NCI-H2196 (cell line): ENCODE results near the gene CYTH3.
"Not testable (repeated sequence)": the region's sequence is repeated elsewhere in the genome, so short reads cannot be mapped to it uniquely, and the experiment has no call there.

Source experiments
- DNase-seq: peaks from one replicate; lab custom pipeline; 2025; ENCODE audit not compliant: unreplicated experiment; lab: John Stamatoyannopoulos, UW

The CYTH3 gene

DNA sequence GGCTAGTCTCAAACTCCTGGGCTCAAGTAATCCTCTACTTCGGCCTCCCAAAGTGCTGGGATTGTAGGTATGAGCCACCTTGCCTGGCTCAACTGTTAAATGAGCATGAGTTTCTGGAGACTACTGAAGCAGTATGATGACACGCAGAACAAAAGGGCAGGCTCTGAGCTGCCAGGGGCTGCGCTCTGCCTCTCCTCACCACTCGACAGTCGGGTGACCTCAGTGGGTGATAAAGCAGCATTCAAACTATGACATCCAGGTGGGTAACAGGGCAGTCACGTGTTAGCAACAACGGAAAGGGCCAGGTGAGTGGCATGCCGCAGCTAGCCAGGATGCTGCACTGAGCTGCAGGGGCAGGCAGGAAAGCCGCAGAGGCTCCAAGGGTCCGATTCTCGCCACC is 71.5 kb downstream of the CYTH3 start:
- no peak for DNase-seq

DNA sequence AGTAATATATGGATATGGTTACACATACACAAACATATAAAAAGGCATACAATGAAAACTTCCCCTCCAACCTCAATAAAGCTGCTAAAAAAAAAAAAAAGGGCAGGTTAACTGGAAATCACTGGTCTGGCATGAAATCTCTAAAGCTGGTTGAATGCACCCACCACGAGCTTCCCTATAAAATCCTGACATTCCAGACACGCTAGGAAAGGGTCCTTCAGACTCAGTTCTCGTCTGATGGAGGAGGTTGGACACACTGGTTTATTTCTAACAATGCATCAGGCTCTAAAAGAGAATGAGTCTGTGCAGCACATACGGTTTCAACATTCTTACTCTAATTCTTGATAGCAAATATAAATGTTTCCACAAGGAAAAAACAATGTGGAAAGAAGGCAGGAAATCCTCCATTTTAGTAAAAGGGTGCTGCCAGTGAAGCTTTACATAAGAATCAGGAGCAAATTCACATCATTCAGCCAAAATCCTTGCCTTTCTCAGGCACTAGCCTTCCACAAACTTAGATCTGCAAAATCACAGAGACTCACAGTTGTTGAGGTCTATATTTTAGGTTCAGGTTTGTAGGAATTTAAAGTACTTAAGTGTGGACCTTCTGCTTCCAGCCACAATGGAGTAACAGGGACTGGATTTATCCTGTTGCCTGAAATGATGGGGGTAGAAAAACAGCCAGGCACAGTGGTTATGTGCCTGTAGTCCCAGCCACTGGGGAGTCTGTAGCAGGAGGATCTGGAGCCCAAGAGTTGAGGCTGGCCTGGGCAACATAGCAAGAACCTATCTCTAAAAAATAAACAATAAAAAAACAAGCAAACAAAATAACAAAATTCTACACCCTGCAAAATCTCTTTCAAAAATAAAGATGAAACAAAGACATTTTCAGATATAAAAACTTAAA is 73.5 kb downstream of the CYTH3 start:
- DNase-seq, result no peak

- DNase-seq, result no peak
These were observed 74.4 kb downstream of the CYTH3 start for GRCh38 chr7:6197801-6198551.

DNA sequence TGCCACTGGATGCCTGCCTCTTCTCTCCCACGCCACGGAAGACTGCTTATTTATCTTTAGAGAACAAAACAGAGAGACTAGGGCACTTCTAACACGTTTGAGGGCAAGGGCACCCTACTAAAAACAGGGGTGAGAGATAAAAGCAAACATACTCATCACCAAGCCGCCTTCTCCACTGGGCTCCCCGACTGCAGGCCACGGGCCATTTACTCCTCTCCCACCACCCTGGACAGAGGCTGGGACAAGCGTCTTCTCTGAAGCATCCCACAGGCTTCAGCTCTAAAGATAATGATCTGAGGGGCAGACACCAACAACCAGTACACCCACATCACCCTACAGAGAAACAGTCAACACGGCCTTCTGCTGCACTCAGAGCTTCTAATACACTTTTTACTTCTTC is 78.7 kb downstream of the CYTH3 start:
- no peak for DNase-seq

- DNase-seq, result not testable (repeated sequence)
These were observed 81.9 kb downstream of the CYTH3 start for GRCh38 chr7:6190563-6190962.

GRCh38 chr7:6188389-6188788 is 84.0 kb downstream of the CYTH3 start:
- DNase-seq, result no peak

- no peak for DNase-seq
These were observed 85.8 kb downstream of the CYTH3 start for GRCh38 chr7:6186577-6186976.

DNA sequence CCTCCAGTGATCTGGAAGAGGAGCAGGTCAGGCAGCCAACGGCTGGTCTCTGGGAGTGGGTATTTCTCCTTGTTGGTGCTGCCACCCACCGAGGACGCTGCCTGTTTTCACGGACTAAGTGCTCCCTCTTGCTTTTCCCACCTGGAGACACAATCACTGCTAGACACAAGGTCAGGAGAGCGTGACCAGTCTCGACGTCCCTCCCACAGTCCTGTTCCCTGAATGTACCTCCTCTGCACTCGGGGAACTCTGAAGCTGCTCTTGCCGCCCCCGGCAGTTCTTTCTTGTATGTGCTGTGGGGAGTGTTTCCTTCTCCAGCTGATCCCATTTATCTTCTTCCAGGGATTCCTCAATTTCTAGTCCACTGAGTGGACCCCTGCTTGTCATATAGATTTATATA is 89.4 kb downstream of the CYTH3 start:
- no peak for DNase-seq

DNA sequence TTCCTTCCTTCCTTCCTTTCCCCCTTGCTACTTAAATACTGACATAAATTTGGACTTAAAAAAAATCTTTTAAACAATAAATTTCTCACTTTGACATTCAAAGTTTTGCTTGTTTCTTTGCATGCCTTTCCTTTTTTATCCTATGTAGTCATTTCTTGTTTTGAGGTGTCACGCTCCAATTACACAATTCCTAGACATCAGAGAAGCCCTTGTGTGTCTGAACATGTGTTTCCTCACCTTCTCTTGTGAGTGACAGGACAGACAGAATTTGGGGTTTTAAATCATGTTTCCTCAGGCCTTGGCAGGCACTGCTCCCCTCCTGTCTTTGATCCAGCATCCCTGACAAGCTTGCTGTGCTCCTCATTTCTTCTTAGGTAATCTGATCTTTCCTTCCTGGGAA is 91.3 kb downstream of the CYTH3 start:
- DNase-seq, result no peak

DNA sequence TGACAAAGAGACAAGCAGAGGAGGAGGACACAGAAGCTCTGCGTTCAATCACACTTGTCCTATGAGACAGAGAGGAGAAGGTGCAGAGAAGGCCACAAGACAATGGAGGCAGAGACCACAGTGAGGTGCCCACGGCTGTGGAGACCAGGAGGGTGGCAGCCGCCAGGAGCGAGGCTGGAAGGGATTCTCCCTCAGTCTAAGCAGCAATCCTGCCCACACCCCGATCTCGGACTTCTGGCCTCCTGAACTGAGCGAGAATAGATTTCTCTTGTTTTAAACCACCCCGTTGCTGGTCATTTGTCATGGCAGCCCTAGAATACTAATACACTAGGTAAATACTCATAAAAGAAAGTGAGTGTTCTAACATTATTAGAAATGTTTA is 92.1 kb downstream of the CYTH3 start:
- DNase-seq, result no peak

- DNase-seq, result no peak
These were observed 92.6 kb downstream of the CYTH3 start for GRCh38 chr7:6179620-6180343.

DNA sequence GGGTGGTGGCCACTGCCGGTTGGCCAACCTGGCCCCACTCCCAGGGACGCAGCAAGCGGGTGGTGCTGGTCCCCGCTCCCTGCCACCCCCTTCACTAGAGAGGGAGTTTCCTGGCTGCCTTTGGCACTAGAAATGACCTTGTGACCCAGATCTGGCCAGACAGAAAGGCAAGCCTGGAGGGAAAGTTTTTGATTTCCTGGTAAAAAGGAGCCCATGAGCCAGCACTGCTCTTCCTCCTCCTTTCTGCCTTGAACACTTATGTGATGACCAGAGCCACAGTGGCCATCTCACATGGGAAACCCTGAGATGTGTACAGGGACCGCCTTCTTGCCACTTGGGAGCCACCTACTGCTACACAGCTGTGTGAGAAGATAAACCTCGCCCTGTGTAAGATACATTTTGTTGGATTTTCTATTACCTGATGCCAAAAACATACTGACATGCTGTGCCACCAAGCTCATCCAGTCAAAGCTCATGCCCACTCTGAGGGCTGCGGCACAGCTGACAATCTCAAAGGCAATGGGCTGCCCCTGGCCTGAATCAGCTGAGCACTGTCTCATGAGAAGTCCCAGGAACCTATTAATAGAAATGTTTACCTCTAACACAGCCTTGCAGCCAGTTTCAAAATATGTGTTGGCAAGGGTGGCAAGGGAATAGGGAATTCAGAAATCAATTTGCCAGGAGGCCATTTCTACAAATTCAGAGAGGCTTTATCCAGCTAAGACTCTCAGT is 94.0 kb downstream of the CYTH3 start:
- DNase-seq, result no peak

- DNase-seq, result no peak
These were observed 96.8 kb downstream of the CYTH3 start for GRCh38 chr7:6175645-6176044.

DNA sequence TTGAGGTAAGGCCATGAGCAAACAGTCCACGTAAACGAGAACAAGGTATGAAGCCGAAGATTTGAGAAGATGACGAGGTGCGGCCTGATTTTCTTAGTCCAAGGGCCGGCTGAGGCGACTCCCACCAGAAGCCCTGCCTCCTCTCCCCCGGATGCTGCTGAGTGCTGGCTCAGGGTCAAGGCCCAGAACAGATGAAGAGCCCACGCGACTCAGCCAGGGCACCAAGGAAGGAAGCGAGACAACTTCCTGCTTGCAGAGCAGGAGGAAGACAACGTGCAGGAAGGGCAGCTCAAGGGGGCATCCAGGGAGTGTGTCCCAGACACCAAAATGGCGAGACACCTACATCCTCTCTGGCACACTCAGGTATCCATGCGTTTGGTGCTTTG is 99.5 kb downstream of the CYTH3 start:
- DNase-seq, result no peak

DNA sequence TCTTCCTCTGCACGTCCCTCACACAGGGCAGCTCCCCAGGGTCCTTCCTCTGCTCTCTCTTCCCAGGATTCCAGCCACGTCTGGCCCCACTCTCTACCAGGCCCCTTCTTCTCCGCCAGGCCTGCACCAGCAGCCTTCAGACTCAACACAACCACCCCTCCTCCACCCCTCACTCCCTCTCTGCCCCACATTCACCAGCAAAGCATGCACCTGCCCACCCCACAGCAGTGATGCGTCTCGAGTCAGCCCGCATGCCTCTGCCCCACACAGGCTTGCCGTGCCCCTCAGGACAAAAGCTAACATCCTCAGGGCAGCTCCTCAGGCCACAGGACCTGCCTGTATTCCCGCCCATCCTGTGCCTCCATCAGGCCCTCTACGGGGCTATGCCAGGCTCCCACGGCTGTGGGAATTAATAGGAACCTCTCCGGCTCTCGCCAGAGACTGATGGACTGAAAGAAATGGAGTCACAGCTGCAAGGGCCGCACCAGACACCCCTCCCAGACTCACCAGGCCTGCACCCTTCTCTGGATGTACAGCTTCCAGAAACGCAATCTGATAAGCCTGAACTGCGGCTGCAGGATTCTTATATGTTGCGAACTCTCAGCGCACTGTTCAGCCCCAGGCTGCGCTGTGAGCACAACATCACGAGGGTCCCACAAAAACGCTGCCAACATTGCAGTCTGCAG is 100.1 kb downstream of the CYTH3 start:
- DNase-seq, result no peak

DNA sequence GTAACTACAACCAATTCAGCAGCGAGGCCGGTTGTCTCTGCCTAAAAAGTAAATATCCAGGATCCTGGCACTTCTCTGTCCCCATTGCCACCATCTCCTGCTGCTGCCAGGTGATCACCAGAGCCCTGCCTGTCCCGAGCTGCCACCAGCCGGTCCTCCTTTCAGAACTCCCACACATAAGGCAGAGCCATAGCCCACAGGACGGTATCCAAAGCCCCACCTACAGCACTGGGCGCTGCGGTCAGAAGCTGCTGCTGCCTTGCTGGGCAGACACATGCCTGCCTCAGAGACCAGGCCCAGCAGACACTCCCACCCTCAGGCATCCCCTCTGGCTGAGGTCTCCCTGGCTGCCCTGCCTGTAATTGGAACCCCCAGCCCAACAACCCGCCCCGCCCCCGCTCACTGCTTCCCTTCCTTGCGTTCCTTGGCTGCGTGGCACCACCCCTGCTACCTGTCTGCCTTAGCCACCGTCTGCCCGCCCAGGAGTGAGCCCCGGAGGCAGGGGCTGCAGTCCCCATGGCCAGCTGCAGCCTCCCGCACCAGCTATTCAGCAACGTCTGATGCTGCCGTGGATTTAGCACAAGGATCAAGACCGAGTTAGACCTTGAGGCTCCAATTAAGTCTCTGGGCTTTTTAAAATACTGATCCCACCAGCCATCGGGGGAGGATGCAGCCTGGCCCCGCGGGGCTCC is 100.7 kb downstream of the CYTH3 start:
- DNase-seq, result no peak

GRCh38 chr7:6170571-6171531 is 101.6 kb downstream of the CYTH3 start:
- DNase-seq, result no peak

DNA sequence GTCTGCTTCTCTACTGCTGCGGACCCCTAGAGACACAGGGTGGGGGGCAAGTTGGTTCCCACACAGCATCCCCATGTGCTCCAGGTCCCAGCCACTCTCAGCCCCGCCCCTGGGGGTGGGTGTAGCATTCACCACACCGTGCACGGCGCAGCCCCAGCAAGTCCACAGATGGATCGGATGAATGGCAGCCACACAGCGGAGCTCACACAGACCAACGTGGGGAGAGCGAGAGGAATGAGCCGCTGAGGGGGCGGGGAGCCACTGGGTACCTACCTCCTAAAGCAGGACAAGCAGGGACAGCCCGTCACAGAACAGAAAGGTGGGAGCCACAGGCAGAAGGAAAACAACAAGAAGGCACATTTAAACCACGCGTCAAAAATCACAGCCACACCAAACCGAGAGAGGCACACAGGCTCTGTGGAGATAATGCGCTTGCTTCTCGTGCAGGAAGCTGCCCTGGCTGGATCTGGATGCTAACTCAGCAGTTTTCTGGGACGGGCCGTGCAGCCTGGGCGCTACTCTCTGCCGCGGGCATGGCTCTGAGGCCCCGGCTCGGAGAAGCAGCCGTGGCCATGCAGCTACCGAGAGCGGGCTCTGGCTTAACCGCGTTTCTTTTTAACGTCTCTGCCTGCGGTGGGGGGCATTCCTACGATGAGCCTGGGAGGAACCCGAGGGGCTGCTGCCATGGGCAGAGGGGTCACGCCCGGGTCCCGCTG is 102.5 kb downstream of the CYTH3 start:
- DNase-seq, result no peak
